T-helper 9 cell (primary cell): ENCODE data around the gene FHOD3.

Source experiments
- DNase-seq: peaks from one replicate; pipeline ENCODE4 v3.0.0-alpha.2; 2020

Gene FHOD3

GRCh38 chr18:36766836-36767235 lies 469.3 kb downstream of the FHOD3 start:
- DNase-seq = no peak

GRCh38 chr18:36769172-36769571 lies 471.7 kb downstream of the FHOD3 start:
- no peak for DNase-seq

GRCh38 chr18:36769611-36770314 lies 472.2 kb downstream of the FHOD3 start:
- no peak for DNase-seq

- no peak for DNase-seq
Observed at GRCh38 chr18:36770315-36770946, 472.9 kb downstream of the FHOD3 start.

GRCh38 chr18:36771245-36771644 lies 473.7 kb downstream of the FHOD3 start:
- no peak for DNase-seq

GRCh38 chr18:36772241-36772723 lies 474.8 kb downstream of the FHOD3 start:
- no peak for DNase-seq

- DNase-seq = no peak
Observed at GRCh38 chr18:36775396-36775795, 477.9 kb downstream of the FHOD3 start.

- no peak for DNase-seq
Observed at GRCh38 chr18:36776650-36777049, 479.1 kb downstream of the FHOD3 start.

GRCh38 chr18:36777566-36777965 lies 480.1 kb downstream of the FHOD3 start:
- no peak for DNase-seq

- DNase-seq = no peak
Observed at GRCh38 chr18:36780748-36781147, 483.2 kb downstream of the FHOD3 start.

- no peak for DNase-seq
Observed at GRCh38 chr18:36782710-36783109, 485.2 kb downstream of the FHOD3 start.

GRCh38 chr18:36783792-36784191 lies 486.3 kb downstream of the FHOD3 start:
- DNase-seq = no peak

GRCh38 chr18:36786686-36787085 lies 489.2 kb downstream of the FHOD3 start:
- DNase-seq = no peak

GRCh38 chr18:36792634-36793283 lies 495.2 kb downstream of the FHOD3 start:
- no peak for DNase-seq

- no peak for DNase-seq
Observed at GRCh38 chr18:36798738-36799473, 501.4 kb downstream of the FHOD3 start.

GRCh38 chr18:36805105-36805504 lies 507.6 kb downstream of the FHOD3 start:
- DNase-seq = no peak

GRCh38 chr18:36808681-36809080 lies 511.2 kb downstream of the FHOD3 start:
- no peak for DNase-seq

GRCh38 chr18:36809590-36810381 lies 512.3 kb downstream of the FHOD3 start:
- no peak for DNase-seq

- no peak for DNase-seq
Observed at GRCh38 chr18:36811430-36811829, 513.9 kb downstream of the FHOD3 start.

GRCh38 chr18:36811955-36812354 lies 514.4 kb downstream of the FHOD3 start:
- no peak for DNase-seq

GRCh38 chr18:36812678-36813077 lies 515.2 kb downstream of the FHOD3 start:
- no peak for DNase-seq

GRCh38 chr18:36813101-36813775 lies 515.7 kb downstream of the FHOD3 start:
- DNase-seq = no peak
